ENCODE data around the gene RFX7.

DNA sequence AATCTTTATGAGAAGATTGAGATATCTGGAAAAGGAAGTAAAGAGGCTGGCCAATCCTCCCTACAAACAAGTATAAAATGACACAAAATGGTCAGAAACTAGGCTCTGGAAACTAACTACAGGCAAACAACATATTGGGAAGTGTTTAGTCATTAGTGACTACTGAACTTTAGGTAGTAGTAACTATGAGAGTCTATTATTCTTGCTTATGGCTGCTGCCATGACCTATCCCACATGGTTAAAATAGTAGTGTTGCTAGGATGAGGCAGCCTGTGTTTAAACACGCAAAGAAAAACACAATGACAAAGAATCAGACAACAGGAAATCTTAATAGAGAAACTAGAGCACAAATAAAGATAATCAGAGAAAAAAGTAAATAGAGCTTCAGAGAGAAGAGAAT, 67.9 kb downstream of the RFX7 start:
- TF ChIP-seq MYC (IDR thresholded peaks at IDR 0.05; ENCODE audit: borderline replicate concordance, low read length) (no peak), POLR2AphosphoS2 (conservative IDR thresholded peaks at IDR 0.05; ENCODE audit: low read length) (no peak), CBX8 (IDR thresholded peaks at IDR 0.05) (no peak), NFE2L2 (conservative IDR thresholded peaks at IDR 0.05; ENCODE audit: low read length) (no peak), JUN (IDR thresholded peaks at IDR 0.05) (no peak), CEBPB (IDR thresholded peaks at IDR 0.05) (no peak), EP300 (IDR thresholded peaks at IDR 0.05) (no peak), POLR2A (IDR thresholded peaks at IDR 0.05; ENCODE audit: low read length) (no peak)
- TF ChIP-seq, protein P1, sequence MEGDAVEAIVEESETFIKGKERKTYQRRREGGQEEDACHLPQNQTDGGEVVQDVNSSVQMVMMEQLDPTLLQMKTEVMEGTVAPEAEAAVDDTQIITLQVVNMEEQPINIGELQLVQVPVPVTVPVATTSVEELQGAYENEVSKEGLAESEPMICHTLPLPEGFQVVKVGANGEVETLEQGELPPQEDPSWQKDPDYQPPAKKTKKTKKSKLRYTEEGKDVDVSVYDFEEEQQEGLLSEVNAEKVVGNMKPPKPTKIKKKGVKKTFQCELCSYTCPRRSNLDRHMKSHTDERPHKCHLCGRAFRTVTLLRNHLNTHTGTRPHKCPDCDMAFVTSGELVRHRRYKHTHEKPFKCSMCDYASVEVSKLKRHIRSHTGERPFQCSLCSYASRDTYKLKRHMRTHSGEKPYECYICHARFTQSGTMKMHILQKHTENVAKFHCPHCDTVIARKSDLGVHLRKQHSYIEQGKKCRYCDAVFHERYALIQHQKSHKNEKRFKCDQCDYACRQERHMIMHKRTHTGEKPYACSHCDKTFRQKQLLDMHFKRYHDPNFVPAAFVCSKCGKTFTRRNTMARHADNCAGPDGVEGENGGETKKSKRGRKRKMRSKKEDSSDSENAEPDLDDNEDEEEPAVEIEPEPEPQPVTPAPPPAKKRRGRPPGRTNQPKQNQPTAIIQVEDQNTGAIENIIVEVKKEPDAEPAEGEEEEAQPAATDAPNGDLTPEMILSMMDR (IDR thresholded peaks at IDR 0.05): no peak
- TF ChIP-seq, protein P2, sequence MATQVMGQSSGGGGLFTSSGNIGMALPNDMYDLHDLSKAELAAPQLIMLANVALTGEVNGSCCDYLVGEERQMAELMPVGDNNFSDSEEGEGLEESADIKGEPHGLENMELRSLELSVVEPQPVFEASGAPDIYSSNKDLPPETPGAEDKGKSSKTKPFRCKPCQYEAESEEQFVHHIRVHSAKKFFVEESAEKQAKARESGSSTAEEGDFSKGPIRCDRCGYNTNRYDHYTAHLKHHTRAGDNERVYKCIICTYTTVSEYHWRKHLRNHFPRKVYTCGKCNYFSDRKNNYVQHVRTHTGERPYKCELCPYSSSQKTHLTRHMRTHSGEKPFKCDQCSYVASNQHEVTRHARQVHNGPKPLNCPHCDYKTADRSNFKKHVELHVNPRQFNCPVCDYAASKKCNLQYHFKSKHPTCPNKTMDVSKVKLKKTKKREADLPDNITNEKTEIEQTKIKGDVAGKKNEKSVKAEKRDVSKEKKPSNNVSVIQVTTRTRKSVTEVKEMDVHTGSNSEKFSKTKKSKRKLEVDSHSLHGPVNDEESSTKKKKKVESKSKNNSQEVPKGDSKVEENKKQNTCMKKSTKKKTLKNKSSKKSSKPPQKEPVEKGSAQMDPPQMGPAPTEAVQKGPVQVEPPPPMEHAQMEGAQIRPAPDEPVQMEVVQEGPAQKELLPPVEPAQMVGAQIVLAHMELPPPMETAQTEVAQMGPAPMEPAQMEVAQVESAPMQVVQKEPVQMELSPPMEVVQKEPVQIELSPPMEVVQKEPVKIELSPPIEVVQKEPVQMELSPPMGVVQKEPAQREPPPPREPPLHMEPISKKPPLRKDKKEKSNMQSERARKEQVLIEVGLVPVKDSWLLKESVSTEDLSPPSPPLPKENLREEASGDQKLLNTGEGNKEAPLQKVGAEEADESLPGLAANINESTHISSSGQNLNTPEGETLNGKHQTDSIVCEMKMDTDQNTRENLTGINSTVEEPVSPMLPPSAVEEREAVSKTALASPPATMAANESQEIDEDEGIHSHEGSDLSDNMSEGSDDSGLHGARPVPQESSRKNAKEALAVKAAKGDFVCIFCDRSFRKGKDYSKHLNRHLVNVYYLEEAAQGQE (IDR thresholded peaks at IDR 0.05): no peak

Data from A549 (cell line).